Epithelial cell of proximal tubule (primary cell): Measurements from ENCODE around the gene CCDC87. TPM values are rescaled to one million over a fixed set of nuclear protein-coding genes. Genes with fewer than 3 reads are reported as not detected.

Experiments used
- DNase-seq: peaks from one replicate; pipeline ENCODE4 v3.0.0-alpha.2; 2011; ENCODE audit warnings: low read depth
- H3K4me3 ChIP-seq: 2 replicates; pipeline ENCODE4 v1.5.1; 2011; ENCODE audit warnings: low read depth, mild to moderate bottlenecking, low read length
- CTCF ChIP-seq: conservative IDR thresholded peaks from 2 replicates; pipeline ENCODE4 v1.5.1; 2012; ENCODE audit warnings: low read depth, mild to moderate bottlenecking, low read length
- total RNA-seq: library from RNA; depleted of rRNA; stranded (reverse); fragments of >200 nt; gene quantifications from 2 replicates; pipeline ENCODE4 v1.2.3, GENCODE V29; 2015

Gene CCDC87
- total RNA-seq, 1 donor from 2014 or later = 0.52 TPM

GRCh38 chr11:66564984-66565383 is 27.9 kb downstream of the CCDC87 start:
- H3K4me3 ChIP-seq = no peak overlapping the region
- no peak for DNase-seq
- TF ChIP-seq CTCF = no peak

DNA sequence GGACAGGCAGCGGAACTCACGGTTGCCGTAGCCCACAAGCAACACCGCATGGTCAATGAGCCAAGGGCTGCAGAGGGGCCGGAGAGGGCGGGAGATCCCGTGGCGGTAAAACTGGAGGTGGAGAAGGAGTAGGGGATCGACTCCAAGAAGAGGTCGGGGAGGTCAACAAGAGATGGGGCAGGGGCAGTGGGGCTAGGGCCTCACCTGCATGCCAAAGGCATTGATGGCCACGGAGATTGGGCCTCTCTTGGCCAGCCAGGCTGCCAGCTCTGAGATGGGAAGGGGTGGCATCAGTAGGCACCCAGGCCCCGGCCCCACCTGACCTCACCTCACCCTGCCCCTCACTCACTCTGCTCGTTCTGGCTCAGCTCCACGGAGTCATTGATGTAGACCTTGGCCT is 28.3 kb downstream of the CCDC87 start:
- no peak for DNase-seq
- no peak overlapping the region for H3K4me3 ChIP-seq
- no peak for TF ChIP-seq CTCF

- no peak overlapping the region for H3K4me3 ChIP-seq
- DNase-seq = no peak
- TF ChIP-seq CTCF = no peak
Observed at GRCh38 chr11:66563832-66564231, 29.0 kb downstream of the CCDC87 start.

DNA sequence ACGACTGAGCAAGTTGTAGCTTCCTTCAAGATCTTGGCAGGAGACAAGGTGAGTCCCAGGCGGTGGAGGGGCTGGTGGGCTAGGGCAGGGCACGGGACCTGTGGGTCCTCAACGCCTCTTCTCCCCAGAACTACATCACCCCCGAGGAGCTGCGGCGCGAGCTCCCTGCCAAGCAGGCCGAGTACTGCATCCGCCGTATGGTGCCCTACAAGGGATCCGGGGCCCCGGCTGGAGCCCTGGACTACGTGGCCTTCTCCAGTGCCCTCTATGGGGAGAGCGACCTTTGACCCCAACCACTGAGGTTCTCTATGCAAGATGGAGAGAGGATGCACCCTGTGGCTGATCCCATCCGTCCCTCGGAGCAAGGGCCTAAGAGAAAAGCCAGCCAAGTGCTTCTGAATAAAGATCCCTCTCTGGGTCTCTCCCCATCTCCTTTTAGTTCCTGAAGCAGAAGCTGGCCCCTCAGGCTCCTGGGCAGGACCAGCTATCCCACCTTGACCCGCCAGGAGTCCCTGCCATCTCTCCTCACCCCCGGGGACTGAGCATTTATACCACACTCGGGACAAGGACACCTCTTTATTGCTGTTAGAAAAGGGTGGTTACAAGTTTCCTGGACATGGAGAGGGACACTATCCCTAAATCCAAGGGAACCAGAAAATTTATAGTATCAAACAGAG is 29.8 kb downstream of the CCDC87 start:
- H3K4me3 ChIP-seq = no peak overlapping the region
- no peak for DNase-seq
- TF ChIP-seq CTCF = no peak

DNA sequence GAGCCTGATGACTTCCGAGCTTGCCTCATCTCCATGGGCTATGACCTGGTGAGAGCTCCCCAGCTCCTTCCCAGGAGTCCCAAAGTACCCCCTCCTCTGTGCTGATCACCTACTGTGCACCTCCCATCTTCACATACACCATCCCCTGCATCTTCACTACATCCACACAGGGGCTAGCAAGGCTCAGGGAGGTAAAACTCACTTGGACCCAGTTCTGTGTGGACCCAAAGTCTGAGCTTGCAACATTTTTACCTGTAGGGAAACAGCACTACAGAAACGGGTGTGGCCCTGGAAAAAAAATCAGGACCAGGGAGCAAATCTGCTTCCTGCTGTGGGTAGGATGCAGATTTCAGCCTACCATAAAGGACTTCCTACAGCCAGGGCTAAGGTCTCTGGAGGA is 30.6 kb downstream of the CCDC87 start:
- DNase-seq = no peak
- TF ChIP-seq CTCF = no peak
- no peak overlapping the region for H3K4me3 ChIP-seq

DNA sequence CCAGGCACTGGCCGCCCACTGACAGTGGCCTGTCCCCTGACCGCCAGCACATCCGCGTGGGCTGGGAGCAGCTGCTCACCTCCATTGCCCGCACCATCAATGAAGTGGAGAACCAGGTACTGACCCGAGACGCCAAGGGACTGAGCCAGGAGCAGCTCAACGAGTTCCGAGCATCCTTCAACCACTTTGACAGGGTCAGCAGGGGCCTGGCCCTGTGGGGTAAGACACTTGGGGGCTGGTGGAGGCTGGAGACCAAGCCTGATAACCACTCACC is 31.0 kb downstream of the CCDC87 start:
- TF ChIP-seq CTCF = no peak
- DNase-seq = no peak

DNA sequence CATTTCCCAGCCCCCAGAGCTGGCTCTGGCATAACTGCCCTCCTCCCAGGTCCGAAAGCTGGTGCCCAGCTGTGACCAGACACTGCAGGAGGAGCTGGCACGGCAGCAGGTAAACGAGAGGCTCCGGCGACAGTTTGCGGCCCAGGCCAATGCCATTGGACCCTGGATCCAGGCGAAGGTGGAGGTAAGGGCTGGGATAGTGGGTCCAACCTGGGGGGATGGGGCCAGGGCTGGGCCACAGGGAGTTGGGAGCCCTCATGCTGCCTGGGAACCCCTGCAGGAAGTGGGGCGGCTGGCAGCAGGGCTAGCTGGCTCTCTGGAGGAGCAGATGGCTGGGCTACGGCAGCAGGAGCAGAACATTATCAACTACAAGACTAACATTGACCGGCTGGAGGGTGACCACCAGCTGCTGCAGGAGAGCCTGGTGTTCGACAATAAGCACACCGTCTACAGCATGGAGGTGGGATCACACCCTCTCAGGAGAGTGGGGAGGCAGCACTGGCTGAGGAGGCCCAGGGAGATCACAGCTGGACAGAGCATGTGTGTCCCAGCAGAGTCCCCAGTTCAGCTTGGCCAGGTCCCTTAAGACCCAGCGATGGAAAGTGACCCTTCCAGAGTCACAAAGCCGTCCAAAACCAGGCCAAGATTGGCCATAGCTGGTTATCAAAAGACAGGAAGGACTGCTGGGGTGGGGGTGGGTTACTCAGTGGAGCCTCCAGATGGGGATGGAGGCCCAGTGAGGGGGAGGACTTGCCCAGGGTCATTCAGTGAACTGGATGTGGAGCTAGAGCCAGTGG is 31.5 kb downstream of the CCDC87 start:
- no peak overlapping the region for H3K4me3 ChIP-seq
- no peak for TF ChIP-seq CTCF
- DNase-seq = no peak

More for the DNA sequence above, 31.0 kb downstream of the CCDC87 start:
- no peak overlapping the region for H3K4me3 ChIP-seq
